Smooth muscle cell (in vitro differentiated cells): ENCODE measurements around the gene PRR5. TPM values are rescaled to one million over a fixed set of nuclear protein-coding genes. Genes with fewer than 3 reads are reported as not detected.

ENCODE experiments used
- DNase-seq: peaks from one replicate; lab custom pipeline; 2025; ENCODE audit not compliant: unreplicated experiment; lab: John Stamatoyannopoulos, UW
- H2AFZ ChIP-seq: fragments of 200-600 bp; sonication (generic); 2 replicates; pipeline ENCODE4 v1.6.0; 2016; ENCODE audit warnings: antibody characterized with exemption, low read depth, mild to moderate bottlenecking
- H3F3A ChIP-seq: fragments of 200-600 bp; sonication (generic); 2 replicates; pipeline ENCODE4 v1.6.0; 2017; ENCODE audit warnings: antibody characterized with exemption, low read depth
- H3K27ac ChIP-seq: fragments of 200-600 bp; sonication (generic); 2 replicates; pipeline ENCODE4 v1.5.1; 2016; ENCODE audit warnings: low read depth, mild to moderate bottlenecking
- H3K27me3 ChIP-seq: fragments of 200-600 bp; sonication (generic); 2 replicates; pipeline ENCODE4 v1.6.1; 2016; ENCODE audit warnings: low read depth, mild to moderate bottlenecking
- H3K36me3 ChIP-seq: fragments of 200-600 bp; sonication (generic); 2 replicates; pipeline ENCODE4 v1.5.1; 2016; ENCODE audit warnings: low read depth
- H3K4me1 ChIP-seq: fragments of 200-600 bp; sonication (generic); 2 replicates; pipeline ENCODE4 v1.5.1; 2016; ENCODE audit warnings: low read depth
- H3K4me2 ChIP-seq: fragments of 200-600 bp; sonication (generic); 2 replicates; pipeline ENCODE4 v1.6.0; 2016; ENCODE audit warnings: mild to moderate bottlenecking
- H3K4me3 ChIP-seq: fragments of 200-600 bp; sonication (generic); 2 replicates; pipeline ENCODE4 v1.5.1; 2016; ENCODE audit warnings: mild to moderate bottlenecking
- H3K79me2 ChIP-seq: fragments of 200-600 bp; sonication (generic); 2 replicates; pipeline ENCODE4 v1.6.0; 2016; ENCODE audit warnings: low read depth, mild to moderate bottlenecking
- H3K9ac ChIP-seq: fragments of 200-600 bp; sonication (generic); 2 replicates; pipeline ENCODE4 v1.6.0; 2016; ENCODE audit warnings: low read depth
- H3K9me3 ChIP-seq: fragments of 200-600 bp; sonication (generic); replicated peaks from 2 replicates; pipeline ENCODE4 v1.5.1; 2016; ENCODE audit warnings: low read depth
- H4K20me1 ChIP-seq: fragments of 200-600 bp; sonication (generic); 2 replicates; pipeline ENCODE4 v1.6.0; 2016; ENCODE audit warnings: low read depth
- CTCF ChIP-seq: fragments of 200-600 bp; sonication (generic); IDR thresholded peaks from 2 replicates; pipeline ENCODE4 v1.5.1; 2017; ENCODE audit warnings: borderline replicate concordance, mild to moderate bottlenecking, antibody characterized with exemption; ENCODE audit not compliant: insufficient read depth, poor library complexity, severe bottlenecking
- WGBS: methylation state at CpG from one replicate; pipeline ENCODE4 v1.1.7; 2016; ENCODE audit warnings: low lambda C conversion rate; 5-methylcytosine and 5-hydroxymethylcytosine counted together
- polyA plus RNA-seq: library from polyadenylated mRNA; unstranded; fragments of >200 nt; fragmentation: Nextera tagmentation; extraction: Ambion mirVana; gene quantifications from 2 replicates; pipeline ENCODE4 v1.2.1, GENCODE V29; 2016
- total RNA-seq: library from RNA; depleted of rRNA; stranded (reverse); fragments of >200 nt; gene quantifications from 2 replicates; pipeline ENCODE4 v1.2.3, GENCODE V29; 2014

PRR5 gene
- total and polyA plus RNA-seq, 2 experiments from 2014 or later: 16.3 to 25.5 TPM

GRCh38 chr22:44776605-44777363, 74.8 kb downstream of the PRR5 start:
- Histone ChIP-seq H3K36me3 (no peaks in the 10 kb centered on the region), H3K79me2 (no peaks in the 10 kb centered on the region), H3K4me1 (no peaks in the 10 kb centered on the region), H3K27me3 (no peaks in the 10 kb centered on the region), H3F3A (no peaks in the 10 kb centered on the region), H3K4me2 (no peak overlapping the region), H3K9me3 (no peaks in the 10 kb centered on the region), H3K27ac (no peak overlapping the region), H3K4me3 (no peak overlapping the region), H2AFZ (no peak overlapping the region), H3K9ac (no peak overlapping the region), H4K20me1 (no peaks in the 10 kb centered on the region)
- TF ChIP-seq CTCF: no peak
- DNase-seq: no peak
- WGBS: 93% methylated on average over 16 of the region's 16 CpGs

GRCh38 chr22:44777364-44777755, 75.4 kb downstream of the PRR5 start:
- no peaks in the 10 kb centered on the region for H4K20me1 ChIP-seq

GRCh38 chr22:44780876-44781449, 79.0 kb downstream of the PRR5 start:
- 95% methylated on average over 17 of the region's 17 CpGs for WGBS

More at GRCh38 chr22:44777364-44777755, 75.4 kb downstream of the PRR5 start:
- WGBS: 98% methylated on average over 2 of the region's 2 CpGs
- TF ChIP-seq CTCF: no peak
- no peak overlapping the region for H3K27ac ChIP-seq
- no peak overlapping the region for H3K4me2 ChIP-seq
- H3K4me1 ChIP-seq: no peaks in the 10 kb centered on the region
- no peaks in the 10 kb centered on the region for H3K27me3 ChIP-seq
- H3K36me3 ChIP-seq: no peaks in the 10 kb centered on the region
- no peaks in the 10 kb centered on the region for H3F3A ChIP-seq
- no peak overlapping the region for H3K9ac ChIP-seq
- DNase-seq: no peak
- no peak overlapping the region for H3K4me3 ChIP-seq
- H3K9me3 ChIP-seq: no peaks in the 10 kb centered on the region
- H2AFZ ChIP-seq: no peak overlapping the region
- no peaks in the 10 kb centered on the region for H3K79me2 ChIP-seq

More at GRCh38 chr22:44780876-44781449, 79.0 kb downstream of the PRR5 start:
- Histone ChIP-seq H3K27me3 (no peaks in the 10 kb centered on the region), H3K9ac (no peak overlapping the region), H3K79me2 (no peaks in the 10 kb centered on the region), H3F3A (no peaks in the 10 kb centered on the region), H3K4me2 (no peak overlapping the region), H4K20me1 (no peaks in the 10 kb centered on the region), H3K27ac (no peak overlapping the region), H3K36me3 (no peaks in the 10 kb centered on the region), H3K4me3 (no peak overlapping the region), H2AFZ (no peak overlapping the region), H3K4me1 (no peaks in the 10 kb centered on the region), H3K9me3 (no peaks in the 10 kb centered on the region)
- no peak for TF ChIP-seq CTCF
- no peak for DNase-seq
